VCaP (cell line): Measurements from ENCODE around the gene CXCR1.

Source experiments
- H3K27ac ChIP-seq: fragments of 450-650 bp; 2 replicates; pipeline ENCODE4 v1.5.1; 2017
- CTCF ChIP-seq: fragments of 450-650 bp; conservative IDR thresholded peaks from 2 replicates; pipeline ENCODE4 v1.5.1; 2017; ENCODE audit warnings: mild to moderate bottlenecking, moderate library complexity

The CXCR1 gene

GRCh38 chr2:218166791-218167190 lies at the start of gene CXCR1:
TSS of gene CXCR1 (minus strand) at chr2:218166962. CDS start at chr2:218165211, 1,751 bp downstream.
- H3K27ac ChIP-seq = no peak within 1 kb of the TSS
- TF ChIP-seq CTCF = no peak

- TF ChIP-seq CTCF = no peak
- H3K27ac ChIP-seq = peak overlapping the region; percentile 88
Observed at GRCh38 chr2:218216336-218216673, 49.5 kb upstream of the CXCR1 start.

GRCh38 chr2:218214116-218214515 lies 47.4 kb upstream of the CXCR1 start:
- no peak overlapping the region for H3K27ac ChIP-seq
- no peak for TF ChIP-seq CTCF

- H3K27ac ChIP-seq = no peak overlapping the region
- TF ChIP-seq CTCF = no peak
Observed at GRCh38 chr2:218209078-218209477, 42.3 kb upstream of the CXCR1 start.

- no peak overlapping the region for H3K27ac ChIP-seq
- TF ChIP-seq CTCF = no peak
Observed at GRCh38 chr2:218202266-218202665, 35.5 kb upstream of the CXCR1 start.

GRCh38 chr2:218196974-218197373 lies 30.2 kb upstream of the CXCR1 start:
- TF ChIP-seq CTCF = no peak

GRCh38 chr2:218194880-218195279 lies 28.1 kb upstream of the CXCR1 start:
- TF ChIP-seq CTCF = no peak
- no peak overlapping the region for H3K27ac ChIP-seq

More at GRCh38 chr2:218196974-218197373, 30.2 kb upstream of the CXCR1 start:
- no peak overlapping the region for H3K27ac ChIP-seq

- TF ChIP-seq CTCF = no peak
- no peak overlapping the region for H3K27ac ChIP-seq
Observed at GRCh38 chr2:218193701-218194100, 26.9 kb upstream of the CXCR1 start.
